ENCODE data around the gene DUS2.

GRCh38 chr16:67990018-67990386, 33.1 kb upstream of the DUS2 start:
- TF ChIP-seq POLR2A (IDR thresholded peaks at IDR 0.05) (no peak), CTCF (IDR thresholded peaks at IDR 0.05) (no peak), EP300 (IDR thresholded peaks at IDR 0.05; ENCODE audit: low read depth) (no peak)
